SH-SY5Y (cell line): ENCODE results near the gene DHCR7.

Experiments used
- GATA2 ChIP-seq: IDR thresholded peaks from 2 replicates; pipeline ENCODE4 v1.6.1; 2011; ENCODE audit warnings: mild to moderate bottlenecking, low read depth, low read length
- GATA3 ChIP-seq: IDR thresholded peaks from 2 replicates; pipeline ENCODE4 v1.6.1; 2011; ENCODE audit warnings: low read depth, mild to moderate bottlenecking, low read length, moderate library complexity

DNA sequence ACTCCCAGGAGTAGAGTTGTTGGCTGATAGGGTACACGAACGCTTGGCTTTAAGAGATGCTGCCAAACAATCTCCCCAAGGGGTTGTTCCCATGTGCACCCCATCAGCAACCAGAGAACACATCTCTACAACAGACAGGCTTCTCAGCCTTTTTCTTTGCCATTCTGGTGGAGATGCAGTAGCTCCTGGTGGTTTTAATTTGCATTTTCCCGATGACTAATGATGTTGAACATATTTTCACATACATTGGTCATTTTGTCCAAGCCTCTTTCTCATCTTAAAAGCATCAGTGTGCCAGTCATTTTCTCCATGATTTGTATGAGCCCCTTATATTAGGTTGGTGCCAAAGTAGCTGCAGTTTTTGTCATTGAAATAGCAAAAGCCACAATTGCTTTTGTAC is 21.8 kb downstream of the DHCR7 start:
- no peak for TF ChIP-seq GATA2
- no peak for TF ChIP-seq GATA3
